ENCODE results near the gene TNIK. TPM values are rescaled to one million over a fixed set of nuclear protein-coding genes. Genes with fewer than 3 reads are reported as not detected.

Gene TNIK
- total and polyA plus RNA-seq, 2 of the 4 experiments (the other 2 are of a cell fraction) = 3.4 to 6.3 TPM

GRCh38 chr3:171345107-171345843 lies 114.9 kb downstream of the TNIK start:
- no CpG with 5 or more reads among the region's 2 CpGs for WGBS, 2 experiments (ENCODE audit: extremely low coverage in 2 of 2, insufficient read length in 1 of 2)
- H4K8ac ChIP-seq (ENCODE audit: low read depth in 2 of 2, low read length in 2 of 2) = no peak overlapping the region

More at GRCh38 chr3:171345107-171345843, 114.9 kb downstream of the TNIK start:
- no peak overlapping the region for H3K23ac ChIP-seq (ENCODE audit: low read depth, low read length)
- H3K9ac ChIP-seq (ENCODE audit: low read depth, low read length) = no peak overlapping the region
- H2BK15ac ChIP-seq (ENCODE audit: low read depth, low read length) = no peak overlapping the region
- intact Hi-C loops (cut with micrococcal nuclease) = no loop called here
- H2AK5ac ChIP-seq (ENCODE audit: low read depth, low read length) = no peak overlapping the region
- H3K56ac ChIP-seq (ENCODE audit: extremely low read depth, insufficient read depth, low read length) = no peak overlapping the region
- no peak overlapping the region for H4K5ac ChIP-seq (ENCODE audit: low read depth, low read length)
- ChIA-PET CTCF (interaction anchor here (0.6 kb wide), 1 partner anchor 204 kb away, joined by 3 read pairs; no protein-coding TSS in a partner anchor), POLR2A (ENCODE audit: unreplicated experiment) (no interaction called here)
- no peak overlapping the region for H3K14ac ChIP-seq (replicated peaks; ENCODE audit: low read depth, low read length)
- TF ChIP-seq SMC3 (IDR thresholded peaks at IDR 0.05; ENCODE audit: low read depth, low read length) (no peak), MAFK (IDR thresholded peaks at IDR 0.05; ENCODE audit: low read depth, low read length) (no peak), RAD21 (IDR thresholded peaks at IDR 0.05; ENCODE audit: low read length) (no peak), MAZ (IDR thresholded peaks at IDR 0.05; ENCODE audit: borderline replicate concordance, low read depth, low read length) (no peak)
- ATAC-seq (ENCODE audit: low read depth) (no peak), DNase-seq (no peak)
- no peak overlapping the region for H3K4ac ChIP-seq (ENCODE audit: low read depth, low read length)
- no peaks in the 10 kb centered on the region for H3K9me1 ChIP-seq (ENCODE audit: insufficient read depth, low read length)
- no peak overlapping the region for H3K18ac ChIP-seq (ENCODE audit: low read depth, low read length)
- in situ Hi-C loops (cut with MboI; ENCODE audit: low sequenced_read_pairs) = no loop called here
- H3K27me3 ChIP-seq (ENCODE audit: control insufficient read depth, insufficient read depth, low read length) = no peaks in the 10 kb centered on the region
- H3K79me1 ChIP-seq (ENCODE audit: low read depth in 1 of 2, low read length in 2 of 2) = no peaks in the 10 kb centered on the region
- no TSS peak for BruUV-seq (replicated peaks)
- no peak overlapping the region for H2BK20ac ChIP-seq (ENCODE audit: low read depth, low read length)
- H2AFZ ChIP-seq (replicated peaks; ENCODE audit: low read length, poor library complexity) = no peak overlapping the region
- no peak overlapping the region for H3K4me2 ChIP-seq (ENCODE audit: low read depth, low read length)
- no peak overlapping the region for H3K4me3 ChIP-seq (ENCODE audit: insufficient read depth, low read depth, low read length)
- peaks cover 3% of the 10 kb centered on the region for H3K4me1 ChIP-seq (ENCODE audit: control insufficient read depth, insufficient read depth, low read length)
- no peak overlapping the region for H3K27ac ChIP-seq (ENCODE audit: insufficient read depth, low read length)
- no peaks in the 10 kb centered on the region for H4K20me1 ChIP-seq (ENCODE audit: insufficient read depth, low read length)
- no peak overlapping the region for H2BK120ac ChIP-seq (ENCODE audit: low read depth, low read length)
- no peak overlapping the region for H2BK5ac ChIP-seq (ENCODE audit: low read depth, low read length, poor library complexity, severe bottlenecking)
- H3K36me3 ChIP-seq (ENCODE audit: control insufficient read depth, insufficient read depth, low read length) = no peaks in the 10 kb centered on the region
- dilution Hi-C loops (cut with HindIII; ENCODE audit: low sequenced_read_pairs, unreplicated experiment) = no loop called here
- no peak overlapping the region for H2AK9ac ChIP-seq (replicated peaks; ENCODE audit: low read depth, low read length, poor library complexity)
- H4K91ac ChIP-seq (ENCODE audit: insufficient read depth, low read depth, low read length) = no peak overlapping the region
- no peaks in the 10 kb centered on the region for H3K9me3 ChIP-seq (ENCODE audit: control insufficient read depth, insufficient read depth, low read length)

All from IMR-90 (cell line).